NCI-H2227 treated with DMSO at 0.1 percent for 48 hours (cell line): ENCODE results near the gene ST3GAL5.
"Not testable (repeated sequence)": the region's sequence is repeated elsewhere in the genome, so short reads cannot be mapped to it uniquely, and the experiment has no call there.

Source experiments
- DNase-seq: peaks from one replicate; lab custom pipeline; 2025; lab: John Stamatoyannopoulos, UW

Gene ST3GAL5

DNA sequence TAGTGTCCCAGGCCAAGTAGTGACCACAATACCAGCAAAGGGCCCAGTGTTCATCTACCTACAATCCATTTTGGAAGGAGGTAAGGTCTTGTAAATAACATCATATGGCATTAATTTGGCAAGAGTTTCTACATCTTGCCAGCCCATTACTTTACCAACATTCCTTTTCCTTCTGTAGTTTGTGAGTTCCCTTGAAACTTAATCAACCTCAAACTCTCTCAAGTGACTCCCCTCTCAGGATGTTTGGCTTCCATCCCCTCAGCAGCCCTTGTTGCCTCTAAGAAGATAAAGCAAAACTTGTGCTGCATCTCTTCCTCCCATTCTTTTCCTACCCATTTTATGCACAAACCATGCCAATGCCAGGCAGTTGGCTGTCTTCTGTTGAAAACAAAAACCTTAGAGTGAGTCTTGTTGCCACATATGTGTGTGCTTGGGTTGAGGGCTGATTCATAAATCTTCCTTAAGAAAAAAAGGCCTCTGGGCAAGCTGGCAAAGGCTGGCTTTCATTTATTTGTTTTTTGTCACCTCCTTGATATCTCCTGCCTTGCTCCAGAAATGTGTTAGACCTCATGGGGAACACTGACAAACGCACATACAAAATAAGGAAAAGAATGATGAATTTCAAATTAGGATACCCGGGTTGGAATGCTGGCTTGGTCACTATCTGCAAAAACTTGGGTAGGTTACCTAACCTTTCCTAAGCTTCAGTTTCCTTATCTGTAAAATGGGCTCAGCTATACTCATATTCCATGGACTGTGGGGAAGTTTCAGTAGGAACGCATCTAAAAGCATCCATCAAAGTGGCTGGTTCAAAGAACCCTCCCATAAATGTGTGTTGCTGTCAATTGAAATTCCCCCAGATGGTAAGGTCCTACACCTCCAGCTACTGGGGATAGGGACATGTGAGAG, 29.4 kb upstream of the ST3GAL5 start:
- no peak for DNase-seq

DNA sequence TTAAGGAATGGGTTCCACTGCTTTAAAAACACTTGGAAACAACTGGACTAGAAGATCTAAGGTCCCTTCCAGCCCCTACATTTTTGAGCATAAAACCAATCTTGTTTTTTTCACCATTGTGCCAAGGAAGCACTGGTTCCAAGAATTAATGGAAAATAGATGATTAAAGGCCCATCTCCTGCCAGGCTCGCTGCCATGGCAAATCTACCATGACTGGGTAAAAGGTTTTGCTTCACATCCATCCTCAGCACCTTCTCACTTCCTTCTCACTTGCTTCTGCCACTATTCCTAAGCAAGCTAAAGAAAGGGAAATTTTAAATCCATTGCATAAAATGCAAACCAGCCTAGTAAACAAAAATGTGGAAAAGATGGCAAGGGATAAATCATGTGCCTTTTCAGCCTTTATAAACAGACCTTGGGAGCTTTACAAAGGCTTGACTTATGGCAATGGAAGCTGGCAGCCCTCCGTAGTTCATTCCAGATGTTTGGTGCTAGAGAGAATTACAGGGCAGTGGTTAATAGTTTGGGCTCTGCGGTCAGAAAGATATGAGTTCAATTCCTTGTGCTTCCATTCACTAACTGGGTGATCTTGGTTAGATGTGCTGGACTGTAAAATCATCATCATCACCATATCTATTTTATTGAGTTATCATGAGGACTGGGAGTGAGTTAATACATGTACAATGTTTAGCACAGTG, 27.0 kb upstream of the ST3GAL5 start:
- DNase-seq: no peak

DNA sequence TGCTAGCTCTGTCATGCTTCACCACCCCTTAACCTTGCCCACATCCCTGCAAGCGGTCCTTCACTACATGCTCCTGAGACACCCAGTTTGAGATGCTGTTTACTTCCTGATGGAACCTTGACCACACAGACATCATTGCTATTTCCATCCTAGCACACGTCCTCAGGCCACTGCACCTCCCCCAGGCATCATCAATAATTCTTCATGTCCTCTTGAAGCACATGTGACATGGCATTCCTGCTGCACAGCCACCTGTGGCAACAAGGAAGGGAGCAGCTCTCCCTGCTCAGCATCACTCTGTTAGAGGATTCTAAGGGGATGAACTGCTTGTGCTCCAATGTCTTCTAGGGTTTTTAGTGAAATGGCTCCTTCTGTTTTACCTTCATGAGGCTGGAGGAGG, 26.1 kb upstream of the ST3GAL5 start:
- no peak for DNase-seq

DNA sequence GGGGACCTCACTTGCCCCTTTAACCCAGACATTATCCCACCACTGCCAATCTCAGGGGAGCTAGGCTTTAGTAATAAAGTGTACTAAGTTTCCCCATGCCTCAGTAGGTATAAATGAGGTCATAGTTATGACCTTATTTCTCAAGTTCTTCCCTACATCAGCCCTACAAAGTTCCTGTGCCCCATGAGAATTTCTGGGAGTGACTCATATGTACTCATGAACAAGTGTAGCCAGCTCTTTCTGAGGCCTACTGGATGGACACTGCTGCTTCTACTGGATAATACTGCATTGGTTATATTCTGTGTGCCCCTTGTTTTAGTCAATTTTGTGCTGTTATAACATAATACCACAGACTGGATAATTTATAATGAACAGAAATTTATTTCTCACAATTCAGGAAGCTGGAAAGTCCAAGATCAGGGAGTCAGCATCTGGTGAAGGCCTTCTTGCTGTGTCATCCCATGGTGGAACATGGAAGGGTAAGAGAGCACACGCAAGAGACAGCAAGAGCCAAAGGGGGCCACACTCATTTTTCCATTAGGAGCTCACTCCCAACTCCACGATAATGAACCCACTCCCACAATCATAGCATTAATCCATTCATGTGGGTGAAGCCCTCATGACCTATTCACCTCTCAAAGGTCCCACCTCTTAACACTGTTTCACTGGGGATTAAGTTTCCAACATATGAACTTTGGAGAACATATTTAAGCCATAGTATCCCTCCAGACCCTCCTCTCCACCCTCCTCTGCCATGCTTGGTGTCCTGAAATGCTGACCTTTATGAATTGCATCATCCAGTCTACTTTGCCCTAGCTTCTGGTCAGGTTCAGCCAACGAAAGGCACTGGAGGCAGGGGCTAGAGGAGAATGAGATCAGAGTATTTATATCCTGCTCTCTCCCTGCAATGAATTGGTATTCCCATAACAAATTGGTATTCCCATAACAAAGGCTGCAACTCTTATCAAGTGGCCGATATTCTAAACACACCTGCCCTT, 25.4 kb upstream of the ST3GAL5 start:
- DNase-seq: no peak

DNA sequence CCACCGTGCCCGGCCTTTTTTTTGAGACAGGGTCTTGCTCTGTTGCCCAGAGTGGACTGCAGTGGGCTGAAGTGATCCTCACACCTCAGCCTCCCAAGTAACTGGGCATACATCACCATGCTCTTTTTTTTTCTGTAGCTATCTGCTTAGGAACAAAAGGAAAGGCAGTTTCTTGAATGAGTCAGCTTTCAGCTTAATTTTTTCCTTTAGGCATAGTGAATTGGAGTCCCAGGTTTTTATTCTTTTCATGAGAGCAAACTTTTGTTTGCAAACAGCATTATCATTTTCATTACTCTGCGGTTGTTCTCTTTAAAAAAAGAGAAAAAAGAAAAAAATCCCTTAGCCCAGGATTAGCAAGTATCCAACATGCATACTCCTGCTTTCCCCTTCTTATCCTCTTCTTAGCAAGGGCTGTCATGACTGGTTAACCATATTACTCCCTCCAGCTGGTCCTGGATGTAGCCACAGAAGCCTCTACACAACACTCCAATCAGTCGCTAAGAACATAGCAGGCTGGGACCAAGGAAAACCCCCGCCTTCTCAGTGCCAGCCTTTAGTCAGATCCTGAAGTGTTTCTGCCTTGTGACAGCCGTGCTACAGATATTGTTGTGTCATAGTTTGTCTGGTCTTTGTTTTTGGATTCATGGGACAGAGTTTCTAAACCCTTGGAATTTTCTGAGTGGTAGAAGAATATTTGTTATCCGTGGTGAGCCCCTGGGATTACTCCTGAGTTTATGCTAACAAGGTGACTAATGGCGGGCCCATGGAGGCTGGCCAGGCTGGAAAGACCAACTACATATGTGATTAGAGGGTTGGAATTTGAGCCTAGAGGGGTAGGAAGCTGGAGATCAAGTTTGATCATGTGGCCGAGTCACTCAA, 23.3 kb upstream of the ST3GAL5 start:
- no peak for DNase-seq

DNA sequence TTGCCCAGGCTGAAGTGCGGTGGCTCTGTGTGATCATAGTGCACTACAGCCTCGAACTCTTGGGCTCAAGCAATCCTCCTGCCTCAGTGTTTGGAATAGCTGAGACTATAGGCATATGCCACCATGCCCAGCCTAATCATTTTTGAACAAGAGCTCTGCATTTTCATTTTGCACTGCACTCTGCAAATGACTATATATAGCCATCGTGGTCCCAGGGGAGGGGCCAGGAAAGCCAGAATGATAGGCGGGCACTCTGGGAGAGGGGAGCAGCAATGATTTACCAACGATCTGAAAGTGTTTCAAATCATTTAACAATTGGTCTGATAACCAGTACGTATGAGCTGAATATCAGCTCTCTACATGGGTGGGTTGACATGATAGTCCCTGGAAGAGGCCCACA, 22.3 kb upstream of the ST3GAL5 start:
- DNase-seq: no peak

DNA sequence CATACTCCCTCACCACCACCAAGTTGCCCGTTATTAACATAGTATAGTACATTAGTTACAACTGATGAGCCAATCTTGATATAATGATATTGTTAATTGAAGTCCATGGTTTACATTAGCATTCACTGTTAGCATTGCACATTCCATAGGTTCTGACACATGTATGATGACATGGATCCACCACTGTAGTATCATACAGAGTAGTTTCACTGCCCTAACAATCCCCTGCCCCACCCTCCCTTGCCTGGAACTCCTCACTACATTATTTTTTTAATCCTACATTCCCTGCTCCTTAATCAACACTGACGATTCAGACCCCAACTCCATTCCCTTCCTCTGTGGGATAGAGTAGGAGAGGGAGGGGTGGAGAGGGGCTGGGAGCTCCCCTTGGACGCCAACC, 20.2 kb upstream of the ST3GAL5 start:
- DNase-seq: no peak

DNA sequence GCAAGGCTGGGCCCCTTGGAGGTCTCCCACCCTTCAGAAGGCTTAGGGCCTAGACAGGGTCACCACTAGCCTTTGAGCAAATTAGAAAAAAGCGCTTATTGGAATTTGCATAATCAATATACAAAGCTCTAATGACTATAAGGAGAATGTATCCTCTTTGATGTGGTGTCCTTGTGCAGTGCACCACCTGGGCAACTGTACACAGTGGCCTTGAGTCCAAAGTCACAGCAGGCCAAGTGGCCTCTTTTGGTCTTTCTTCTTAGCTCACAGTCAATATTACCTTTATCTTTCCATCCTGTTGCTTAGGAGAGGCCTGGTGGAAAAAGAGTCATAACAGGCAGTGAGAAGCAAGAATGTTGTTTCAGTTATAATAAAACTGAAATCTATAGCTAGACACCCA, 19.7 kb upstream of the ST3GAL5 start:
- no peak for DNase-seq

DNA sequence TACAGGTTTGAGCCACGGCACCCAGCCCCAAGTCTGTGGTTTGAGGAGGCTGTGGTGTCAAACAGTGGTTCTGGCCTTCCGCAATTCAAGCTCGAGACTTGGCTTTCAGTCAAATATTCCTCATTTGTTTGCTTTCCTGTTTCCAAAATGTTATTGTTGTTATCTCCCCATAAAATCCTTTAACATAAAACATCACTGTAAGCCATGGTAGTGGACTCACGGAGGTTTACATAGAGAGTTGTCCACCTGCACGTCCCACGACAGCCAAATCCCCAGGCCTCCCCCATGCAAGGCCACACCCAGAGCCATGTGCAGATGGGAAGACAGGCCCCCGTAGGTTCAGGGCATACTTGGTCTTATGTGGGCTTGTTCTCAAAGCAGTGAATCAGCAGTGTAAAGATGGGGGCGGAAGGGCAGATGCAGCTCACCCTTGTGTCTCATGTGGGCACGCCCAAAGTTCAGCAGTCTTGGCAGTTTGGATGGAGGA, 18.9 kb upstream of the ST3GAL5 start:
- no peak for DNase-seq

DNA sequence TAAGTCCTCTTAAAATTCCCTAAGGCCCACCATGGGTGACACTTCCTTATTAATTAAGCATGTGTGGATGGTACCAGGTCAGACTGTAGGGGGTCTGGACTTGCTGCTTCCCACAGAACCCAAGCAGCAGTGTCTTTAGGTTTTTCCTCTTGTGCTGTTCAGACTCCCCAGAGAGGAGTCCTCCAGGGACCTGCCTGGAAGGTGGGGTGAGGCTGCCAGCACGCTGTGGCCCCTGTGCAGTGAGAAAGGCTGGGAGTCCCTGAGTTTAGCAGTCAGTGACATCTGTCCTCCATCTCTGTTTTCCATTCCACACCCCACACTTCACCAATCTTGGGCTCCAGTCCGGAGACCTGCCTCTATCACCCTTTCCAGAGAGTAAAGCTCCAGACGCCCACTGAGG, 18.0 kb upstream of the ST3GAL5 start:
- no peak for DNase-seq

DNA sequence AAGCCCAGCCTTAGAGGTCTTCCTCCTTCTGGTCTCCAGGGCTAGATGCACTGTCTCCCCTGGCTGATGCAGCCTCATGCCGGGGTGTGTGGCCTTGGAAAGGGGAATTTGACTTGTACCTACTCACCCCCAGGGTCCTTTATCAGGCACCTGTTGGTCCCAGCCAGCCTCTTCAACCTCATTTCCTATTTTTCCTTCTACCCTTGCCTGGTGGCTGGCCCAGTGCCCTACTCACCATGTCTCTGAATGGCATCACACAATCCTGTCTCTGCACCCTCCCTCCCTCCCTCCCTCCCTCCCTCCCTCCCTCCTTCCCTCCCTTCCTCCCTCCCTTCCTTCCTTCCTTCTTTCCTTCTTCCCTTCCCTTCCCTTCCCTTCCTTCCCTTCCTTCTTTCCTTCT, 17.1 kb upstream of the ST3GAL5 start:
- DNase-seq: no peak

DNA sequence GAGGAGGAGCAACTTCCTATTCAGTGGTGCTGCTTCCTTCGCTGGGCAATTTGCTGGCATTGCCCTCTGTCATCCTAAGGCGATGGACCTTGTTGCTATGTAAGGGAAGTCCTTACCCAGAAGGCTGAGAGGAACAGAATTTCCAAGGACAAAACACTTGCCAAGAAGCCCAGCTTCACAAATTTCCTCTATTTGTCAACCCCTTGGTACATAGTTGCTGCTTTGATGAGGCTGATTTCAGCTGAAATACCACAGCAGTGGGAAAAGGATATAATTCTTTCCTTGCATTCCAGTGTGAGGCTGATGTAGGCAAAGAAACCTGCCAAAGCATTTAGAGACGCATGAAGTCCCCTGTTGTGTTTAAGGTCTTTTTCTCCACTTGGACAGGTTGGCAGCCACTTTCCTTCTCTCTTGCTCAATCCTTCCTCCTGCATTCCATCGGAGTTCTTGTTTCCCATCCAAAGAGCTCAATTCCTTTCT, 16.4 kb upstream of the ST3GAL5 start:
- no peak for DNase-seq

DNA sequence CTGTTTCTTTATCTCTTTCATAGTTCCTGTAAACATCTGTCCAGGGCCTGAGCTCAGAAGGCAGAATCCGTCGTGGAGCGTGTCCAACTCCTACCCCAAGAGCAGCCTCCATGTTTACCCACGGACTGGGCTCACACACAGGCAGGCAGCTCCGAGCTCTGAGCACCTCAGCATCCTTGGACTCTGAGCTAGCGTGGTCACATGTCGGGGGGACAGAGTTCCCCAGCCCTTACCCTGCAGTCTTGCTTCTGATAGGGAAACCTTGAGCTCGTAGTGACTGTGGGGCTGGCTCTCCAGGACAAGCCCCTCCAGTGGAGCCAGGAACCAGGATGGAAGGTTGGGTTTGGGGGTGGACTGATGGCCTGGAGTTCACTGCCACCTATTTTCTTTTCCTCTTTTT, 15.1 kb upstream of the ST3GAL5 start:
- no peak for DNase-seq

DNA sequence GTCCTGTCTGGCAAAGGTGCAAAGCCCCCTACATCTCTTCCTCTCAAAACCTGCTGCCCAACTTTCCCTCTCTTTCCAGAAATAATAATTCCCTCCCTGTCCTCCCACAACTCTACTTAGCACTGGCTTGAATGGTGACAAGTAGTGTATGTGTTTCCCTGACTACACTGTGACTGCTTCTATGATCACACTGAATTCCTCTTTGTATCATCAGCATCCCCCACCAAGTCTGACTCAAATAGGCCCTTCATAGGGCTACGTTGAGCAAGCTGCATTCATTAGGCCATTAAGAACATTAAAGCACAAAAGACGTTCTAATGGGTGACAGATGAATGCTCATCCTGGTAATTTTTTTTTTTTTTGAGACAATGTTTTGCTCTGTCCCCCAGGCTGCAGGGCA, 13.7 kb upstream of the ST3GAL5 start:
- DNase-seq: no peak

DNA sequence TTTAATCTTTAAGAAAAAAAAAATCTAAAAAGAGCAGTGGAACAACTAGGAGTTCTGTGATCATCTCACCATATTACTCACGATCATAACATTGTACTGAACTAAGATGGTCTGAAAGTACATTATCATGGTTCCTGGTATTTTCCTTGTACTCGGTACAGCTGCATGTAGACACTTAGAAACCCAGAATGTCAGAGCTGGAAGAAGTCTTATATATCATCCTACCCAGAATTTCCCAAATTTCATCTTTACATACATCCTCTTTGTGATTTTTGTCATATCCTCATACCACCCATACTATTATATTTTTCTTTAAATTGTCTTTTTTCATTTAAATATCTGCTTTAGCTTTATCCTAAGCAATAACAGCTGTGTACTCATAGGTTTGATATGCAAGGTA, 12.4 kb upstream of the ST3GAL5 start:
- no peak for DNase-seq

DNA sequence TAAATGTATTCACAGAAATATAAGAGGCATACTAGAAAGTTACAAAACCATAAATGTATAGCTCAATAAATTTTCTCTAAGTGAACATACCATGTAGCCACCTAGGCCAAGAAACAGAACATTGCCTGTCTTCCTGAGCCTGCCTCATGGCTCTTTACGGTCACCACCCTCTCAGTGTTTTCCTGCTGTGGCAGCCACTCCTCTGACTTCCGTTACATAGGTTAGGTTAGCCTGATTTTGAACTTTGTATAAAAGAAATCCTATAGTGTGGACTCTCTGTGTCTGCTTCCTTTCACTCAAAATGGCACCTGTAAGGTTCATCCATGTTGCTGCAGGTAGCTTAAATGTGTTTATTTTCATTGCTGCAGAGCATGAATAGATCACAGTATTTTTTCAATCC, 11.6 kb upstream of the ST3GAL5 start:
- no peak for DNase-seq

DNA sequence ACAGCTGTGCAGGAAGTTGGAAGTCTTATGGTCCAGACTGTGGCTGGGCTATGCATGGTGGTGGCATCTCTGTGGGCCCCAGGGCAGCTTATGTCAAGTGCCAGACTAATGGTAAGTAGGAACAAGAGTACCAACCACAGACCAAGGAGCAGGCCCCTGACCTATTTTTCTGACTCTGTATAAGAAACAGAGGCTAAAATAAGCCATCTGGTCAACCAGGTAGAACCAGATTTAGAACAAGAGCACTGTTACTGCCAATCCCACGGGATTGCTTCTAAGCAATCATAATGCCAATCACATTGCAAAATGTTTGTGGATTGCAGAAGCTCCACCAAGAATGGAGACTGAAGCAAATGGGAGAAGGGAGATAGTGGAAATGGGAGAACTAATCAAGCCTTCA, 11.1 kb upstream of the ST3GAL5 start:
- no peak for DNase-seq

DNA sequence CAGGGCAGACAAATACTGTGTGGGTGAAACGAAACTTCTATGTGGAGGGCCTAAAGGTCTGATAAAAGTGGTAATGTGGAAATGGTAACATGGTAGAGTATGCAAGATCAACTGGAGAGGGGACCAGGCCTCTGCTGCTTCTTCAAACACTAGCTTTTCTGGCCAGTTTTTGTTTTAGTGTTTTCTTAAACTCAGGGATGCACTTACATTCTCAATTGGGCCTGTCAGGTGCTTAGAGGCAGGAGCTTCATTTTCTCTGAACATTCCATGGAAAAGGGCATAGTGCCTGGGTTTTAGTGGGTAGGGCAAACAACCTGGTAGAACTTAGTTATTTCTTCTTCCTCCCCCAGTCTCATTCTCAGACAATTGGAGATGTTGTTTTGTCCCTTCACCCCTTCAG, 10.5 kb upstream of the ST3GAL5 start:
- DNase-seq: no peak

DNA sequence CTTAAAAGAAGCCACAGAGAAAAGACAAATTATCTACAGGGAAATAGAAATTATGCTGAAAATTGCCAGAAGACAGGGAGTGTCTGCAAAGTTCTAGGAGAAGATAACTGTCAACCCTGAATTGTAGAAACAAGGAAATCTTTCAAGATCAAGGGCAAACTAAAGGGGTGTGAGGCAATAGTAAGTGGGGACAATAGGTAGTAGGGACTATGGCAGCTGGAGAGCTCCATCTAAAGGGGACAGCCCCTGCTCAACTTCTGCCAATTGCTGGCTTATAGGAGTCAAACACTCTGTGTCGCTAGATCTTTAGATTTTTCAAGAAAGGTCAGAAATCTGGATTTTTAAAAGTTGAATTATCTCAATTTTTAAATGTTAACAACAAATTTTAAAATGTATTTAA, 10.1 kb upstream of the ST3GAL5 start:
- DNase-seq: no peak

DNA sequence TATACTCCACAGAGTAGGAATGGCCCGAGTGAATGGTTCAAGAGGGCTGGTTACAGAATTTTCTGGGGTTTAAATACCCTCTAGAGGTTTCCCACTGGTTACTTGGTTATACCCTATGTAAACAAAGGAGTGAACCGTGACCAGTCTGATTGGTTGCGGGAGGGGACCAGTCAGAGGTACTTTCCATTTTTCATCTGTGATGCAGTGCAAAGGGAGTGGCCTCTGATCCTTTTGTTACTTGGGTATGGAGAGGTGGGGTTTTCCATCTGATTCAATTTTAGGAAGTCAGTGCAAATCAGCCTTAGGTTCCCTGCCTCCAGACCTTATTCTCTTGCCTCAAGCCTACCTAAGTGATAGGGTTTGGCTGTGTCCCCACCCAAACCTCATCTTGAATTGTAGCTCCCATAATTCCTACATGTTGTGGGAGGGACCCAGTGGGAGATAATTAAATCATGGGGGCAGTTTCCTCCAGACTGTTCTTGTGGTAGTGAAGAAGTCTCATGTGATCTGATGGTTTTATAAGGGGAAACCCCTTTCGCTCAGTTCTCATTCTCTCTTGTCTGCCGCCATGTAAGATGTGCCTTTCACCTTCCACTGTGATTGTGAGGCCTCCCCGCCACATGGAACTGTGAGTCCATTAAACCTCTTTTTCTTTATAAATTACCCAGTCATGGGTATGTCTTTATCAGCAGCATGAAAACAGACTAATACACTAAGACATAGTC, 5.9 kb upstream of the ST3GAL5 start:
- not testable (repeated sequence) for DNase-seq
